GM23338 (cell line): ENCODE measurements around the gene TAF10. TPM values are rescaled to one million over a fixed set of nuclear protein-coding genes. Genes with fewer than 3 reads are reported as not detected.

Source experiments
- ATAC-seq: fragments of 200-7000 bp; cut with Tn5 transposase; 3 replicates; pipeline ENCODE4 v1.9.1; 2020
- DNase-seq: peaks from one replicate; pipeline ENCODE4 v3.0.0-alpha.2; 2015; ENCODE audit warnings: low spot score
- H2AFZ ChIP-seq: fragments of 200-600 bp; sonication (generic); 2 replicates; pipeline ENCODE4 v1.8.0; 2016; ENCODE audit warnings: antibody characterized with exemption, mild to moderate bottlenecking, moderate library complexity
- H3F3A ChIP-seq: fragments of 200-600 bp; sonication (generic); replicated peaks from 2 replicates; pipeline ENCODE4 v1.8.0; 2017; ENCODE audit warnings: antibody characterized with exemption, mixed run types, low read depth
- H3K27ac ChIP-seq: fragments of 200-600 bp; sonication (generic); 2 replicates; pipeline ENCODE4 v1.6.1; 2016; ENCODE audit warnings: low read depth
- H3K27me3 ChIP-seq: fragments of 200-600 bp; sonication (generic); 2 replicates; pipeline ENCODE4 v1.8.0; 2016; ENCODE audit warnings: mild to moderate bottlenecking, mixed run types, moderate library complexity; ENCODE audit not compliant: insufficient read depth
- H3K36me3 ChIP-seq: fragments of 200-600 bp; sonication (generic); 2 replicates; pipeline ENCODE4 v1.8.0; 2016; ENCODE audit warnings: mild to moderate bottlenecking; ENCODE audit not compliant: insufficient read depth
- H3K4me1 ChIP-seq: fragments of 200-600 bp; sonication (generic); 2 replicates; pipeline ENCODE4 v1.8.0; 2016; ENCODE audit warnings: mild to moderate bottlenecking, moderate library complexity; ENCODE audit not compliant: insufficient read depth
- H3K4me2 ChIP-seq: fragments of 200-600 bp; sonication (generic); 2 replicates; pipeline ENCODE4 v1.7.1; 2017; ENCODE audit warnings: mixed run types
- H3K4me3 ChIP-seq: fragments of 200-600 bp; sonication (generic); 2 replicates; pipeline ENCODE4 v1.6.1; 2016; ENCODE audit warnings: mixed run types
- H3K79me2 ChIP-seq: fragments of 200-600 bp; sonication (generic); replicated peaks from 2 replicates; pipeline ENCODE4 v1.8.0; 2017; ENCODE audit warnings: mild to moderate bottlenecking; ENCODE audit not compliant: insufficient read depth
- H3K9me2 ChIP-seq: fragments of 200-600 bp; sonication (generic); 2 replicates; pipeline ENCODE4 v1.8.0; 2017; ENCODE audit not compliant: insufficient read depth
- H4K20me1 ChIP-seq: fragments of 200-600 bp; sonication (generic); replicated peaks from 2 replicates; pipeline ENCODE4 v1.8.0; 2017; ENCODE audit warnings: mild to moderate bottlenecking; ENCODE audit not compliant: insufficient read depth
- H3K27ac Mint-ChIP-seq: 2 replicates; pipeline ENCODE4 v1.8.0; 2020; ENCODE audit warnings: inconsistent platforms, mild to moderate bottlenecking, moderate library complexity, mixed read lengths
- H3K27me3 Mint-ChIP-seq: 3 replicates; pipeline ENCODE4 v1.8.0; 2022; ENCODE audit warnings: low read depth, mild to moderate bottlenecking, moderate library complexity, mixed read lengths, inconsistent platforms; ENCODE audit not compliant: insufficient read depth, poor library complexity
- H3K36me3 Mint-ChIP-seq: 3 replicates; pipeline ENCODE4 v1.8.0; 2021; ENCODE audit warnings: low read depth, mild to moderate bottlenecking, inconsistent platforms, moderate library complexity, mixed read lengths
- H3K4me1 Mint-ChIP-seq: 3 replicates; pipeline ENCODE4 v1.8.0; 2020; ENCODE audit warnings: mild to moderate bottlenecking, inconsistent platforms, mixed read lengths
- H3K4me3 Mint-ChIP-seq: 3 replicates; pipeline ENCODE4 v1.8.0; 2021; ENCODE audit warnings: moderate library complexity, mild to moderate bottlenecking, inconsistent platforms, mixed read lengths
- H3K9me3 Mint-ChIP-seq: 3 replicates; pipeline ENCODE4 v1.8.0; 2020; ENCODE audit warnings: moderate library complexity, mild to moderate bottlenecking, inconsistent platforms, mixed read lengths
- CREB1 ChIP-seq: fragments of 250-450 bp; sonication (Bioruptor Pico); IDR thresholded peaks from 2 replicates; pipeline ENCODE4 v1.5.0; 2020; ENCODE audit warnings: low read depth, mild to moderate bottlenecking, moderate library complexity
- EZH2 ChIP-seq: fragments of 200-600 bp; sonication (generic); IDR thresholded peaks from one replicate; pipeline ENCODE4 v1.8.0; 2017; ENCODE audit warnings: antibody characterized with exemption, mild to moderate bottlenecking, low read depth; ENCODE audit not compliant: unreplicated experiment
- EZH2phosphoT487 ChIP-seq: fragments of 200-600 bp; sonication (generic); IDR thresholded peaks from one replicate; pipeline ENCODE4 v1.8.1; 2018; ENCODE audit warnings: antibody characterized with exemption; ENCODE audit not compliant: unreplicated experiment
- JUNB ChIP-seq: IDR thresholded peaks from one replicate; pipeline ENCODE4 v1.6.1; 2016; ENCODE audit warnings: antibody characterized with exemption; ENCODE audit not compliant: unreplicated experiment
- NANOG ChIP-seq: IDR thresholded peaks from 2 replicates; pipeline ENCODE4 v1.6.1; 2016; ENCODE audit warnings: antibody characterized with exemption, borderline replicate concordance
- POLR2AphosphoS5 ChIP-seq: IDR thresholded peaks from 2 replicates; pipeline ENCODE4 v1.6.1; 2016; ENCODE audit warnings: antibody characterized with exemption, low read depth
- STAT1 ChIP-seq: IDR thresholded peaks from one replicate; pipeline ENCODE4 v1.6.1; 2016; ENCODE audit warnings: antibody characterized with exemption; ENCODE audit not compliant: unreplicated experiment
- ZNF114 ChIP-seq: fragments of 250-450 bp; sonication (Bioruptor Pico); IDR thresholded peaks from 2 replicates; pipeline ENCODE4 v1.5.0; 2020; ENCODE audit warnings: mild to moderate bottlenecking, moderate library complexity
- ZNF331 ChIP-seq: fragments of 250-450 bp; sonication (Bioruptor Pico); IDR thresholded peaks from 2 replicates; pipeline ENCODE4 v1.5.0; 2020; ENCODE audit warnings: low read depth, mild to moderate bottlenecking, moderate library complexity
- polyA plus RNA-seq: library from polyadenylated mRNA; unstranded; fragments of >200 nt; fragmentation: Nextera tagmentation; extraction: Ambion mirVana; gene quantifications from 2 replicates; pipeline ENCODE4 v1.2.1, GENCODE V29; 2016
- total RNA-seq: library from RNA; depleted of rRNA; stranded (reverse); fragments of >200 nt; shearing (Covaris generic); gene quantifications from 2 replicates; pipeline ENCODE4 v1.2.3, GENCODE V29; 2014
- TF ChIP-seq, protein P1 (sequence below), 2 experiments: fragments of 200-600 bp in 1 of 2; sonication (generic) in 1 of 2; conservative IDR thresholded peaks; 2 replicates each; pipeline versions ENCODE4 v1.5.1 to v1.6.1; 2016 to 2017; ENCODE audit warnings: antibody characterized with exemption in 2 of 2, low read depth in 2 of 2, mild to moderate bottlenecking in 2 of 2, moderate library complexity in 1 of 2
- TF ChIP-seq, protein P2 (sequence below): IDR thresholded peaks from one replicate; pipeline ENCODE4 v1.6.1; 2018; ENCODE audit warnings: antibody characterized with exemption; ENCODE audit not compliant: unreplicated experiment
- TF ChIP-seq, protein P3 (sequence below): fragments of 250-450 bp; sonication (Bioruptor Pico); IDR thresholded peaks from 2 replicates; pipeline ENCODE4 v1.5.0; 2020; ENCODE audit warnings: mild to moderate bottlenecking, moderate library complexity
- TF ChIP-seq, protein P4 (sequence below): IDR thresholded peaks from 2 replicates; pipeline ENCODE4 v1.6.1; 2016; ENCODE audit warnings: antibody characterized with exemption

Gene TAF10
- total and polyA plus RNA-seq, 2 experiments from 2014 or later, result 108 to 253 TPM

DNA sequence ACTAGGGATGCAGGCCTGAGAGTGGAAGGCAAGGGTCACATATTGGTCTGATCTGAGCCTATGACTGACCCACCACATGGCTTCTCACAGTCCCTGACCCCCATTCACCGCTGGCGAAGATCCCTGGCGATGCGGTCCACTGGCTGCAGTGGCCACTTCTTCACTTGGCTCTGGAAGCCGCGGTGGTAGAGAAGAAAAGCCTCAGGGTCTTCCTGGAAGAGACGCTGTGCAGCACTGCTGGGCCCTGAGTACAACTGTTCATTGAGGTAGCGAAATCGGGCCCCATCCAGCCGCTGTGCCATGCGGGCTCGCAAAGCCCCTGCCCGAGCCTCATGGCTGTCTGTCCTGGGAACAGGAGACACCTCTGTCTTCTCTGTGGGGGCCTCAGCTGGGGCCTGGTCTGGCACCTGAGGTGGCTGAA, 11.0 kb downstream of the TAF10 start:
- H3K4me1 Mint-ChIP-seq, result peaks cover 7% of the 10 kb centered on the region; the same call in 2 of the 3 replicates
- no peak overlapping the region for H3K4me3 ChIP-seq
- H3K79me2 ChIP-seq, result peaks cover 39% of the 10 kb centered on the region
- TF ChIP-seq, protein P1, sequence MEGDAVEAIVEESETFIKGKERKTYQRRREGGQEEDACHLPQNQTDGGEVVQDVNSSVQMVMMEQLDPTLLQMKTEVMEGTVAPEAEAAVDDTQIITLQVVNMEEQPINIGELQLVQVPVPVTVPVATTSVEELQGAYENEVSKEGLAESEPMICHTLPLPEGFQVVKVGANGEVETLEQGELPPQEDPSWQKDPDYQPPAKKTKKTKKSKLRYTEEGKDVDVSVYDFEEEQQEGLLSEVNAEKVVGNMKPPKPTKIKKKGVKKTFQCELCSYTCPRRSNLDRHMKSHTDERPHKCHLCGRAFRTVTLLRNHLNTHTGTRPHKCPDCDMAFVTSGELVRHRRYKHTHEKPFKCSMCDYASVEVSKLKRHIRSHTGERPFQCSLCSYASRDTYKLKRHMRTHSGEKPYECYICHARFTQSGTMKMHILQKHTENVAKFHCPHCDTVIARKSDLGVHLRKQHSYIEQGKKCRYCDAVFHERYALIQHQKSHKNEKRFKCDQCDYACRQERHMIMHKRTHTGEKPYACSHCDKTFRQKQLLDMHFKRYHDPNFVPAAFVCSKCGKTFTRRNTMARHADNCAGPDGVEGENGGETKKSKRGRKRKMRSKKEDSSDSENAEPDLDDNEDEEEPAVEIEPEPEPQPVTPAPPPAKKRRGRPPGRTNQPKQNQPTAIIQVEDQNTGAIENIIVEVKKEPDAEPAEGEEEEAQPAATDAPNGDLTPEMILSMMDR (conservative IDR thresholded peaks at IDR 0.05; ENCODE audit: low read depth in 2 of 2), result no peak
- TF ChIP-seq CREB1 (CRISPR knock-in tag) (no peak), ZNF114 (CRISPR knock-in tag) (no peak), EZH2 (no peak), STAT1 (no peak), NANOG (no peak), ZNF331 (no peak), POLR2AphosphoS5 (no peak), JUNB (no peak), EZH2phosphoT487 (no peak)
- TF ChIP-seq, protein P2, sequence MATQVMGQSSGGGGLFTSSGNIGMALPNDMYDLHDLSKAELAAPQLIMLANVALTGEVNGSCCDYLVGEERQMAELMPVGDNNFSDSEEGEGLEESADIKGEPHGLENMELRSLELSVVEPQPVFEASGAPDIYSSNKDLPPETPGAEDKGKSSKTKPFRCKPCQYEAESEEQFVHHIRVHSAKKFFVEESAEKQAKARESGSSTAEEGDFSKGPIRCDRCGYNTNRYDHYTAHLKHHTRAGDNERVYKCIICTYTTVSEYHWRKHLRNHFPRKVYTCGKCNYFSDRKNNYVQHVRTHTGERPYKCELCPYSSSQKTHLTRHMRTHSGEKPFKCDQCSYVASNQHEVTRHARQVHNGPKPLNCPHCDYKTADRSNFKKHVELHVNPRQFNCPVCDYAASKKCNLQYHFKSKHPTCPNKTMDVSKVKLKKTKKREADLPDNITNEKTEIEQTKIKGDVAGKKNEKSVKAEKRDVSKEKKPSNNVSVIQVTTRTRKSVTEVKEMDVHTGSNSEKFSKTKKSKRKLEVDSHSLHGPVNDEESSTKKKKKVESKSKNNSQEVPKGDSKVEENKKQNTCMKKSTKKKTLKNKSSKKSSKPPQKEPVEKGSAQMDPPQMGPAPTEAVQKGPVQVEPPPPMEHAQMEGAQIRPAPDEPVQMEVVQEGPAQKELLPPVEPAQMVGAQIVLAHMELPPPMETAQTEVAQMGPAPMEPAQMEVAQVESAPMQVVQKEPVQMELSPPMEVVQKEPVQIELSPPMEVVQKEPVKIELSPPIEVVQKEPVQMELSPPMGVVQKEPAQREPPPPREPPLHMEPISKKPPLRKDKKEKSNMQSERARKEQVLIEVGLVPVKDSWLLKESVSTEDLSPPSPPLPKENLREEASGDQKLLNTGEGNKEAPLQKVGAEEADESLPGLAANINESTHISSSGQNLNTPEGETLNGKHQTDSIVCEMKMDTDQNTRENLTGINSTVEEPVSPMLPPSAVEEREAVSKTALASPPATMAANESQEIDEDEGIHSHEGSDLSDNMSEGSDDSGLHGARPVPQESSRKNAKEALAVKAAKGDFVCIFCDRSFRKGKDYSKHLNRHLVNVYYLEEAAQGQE, result no peak
- TF ChIP-seq, protein P3, sequence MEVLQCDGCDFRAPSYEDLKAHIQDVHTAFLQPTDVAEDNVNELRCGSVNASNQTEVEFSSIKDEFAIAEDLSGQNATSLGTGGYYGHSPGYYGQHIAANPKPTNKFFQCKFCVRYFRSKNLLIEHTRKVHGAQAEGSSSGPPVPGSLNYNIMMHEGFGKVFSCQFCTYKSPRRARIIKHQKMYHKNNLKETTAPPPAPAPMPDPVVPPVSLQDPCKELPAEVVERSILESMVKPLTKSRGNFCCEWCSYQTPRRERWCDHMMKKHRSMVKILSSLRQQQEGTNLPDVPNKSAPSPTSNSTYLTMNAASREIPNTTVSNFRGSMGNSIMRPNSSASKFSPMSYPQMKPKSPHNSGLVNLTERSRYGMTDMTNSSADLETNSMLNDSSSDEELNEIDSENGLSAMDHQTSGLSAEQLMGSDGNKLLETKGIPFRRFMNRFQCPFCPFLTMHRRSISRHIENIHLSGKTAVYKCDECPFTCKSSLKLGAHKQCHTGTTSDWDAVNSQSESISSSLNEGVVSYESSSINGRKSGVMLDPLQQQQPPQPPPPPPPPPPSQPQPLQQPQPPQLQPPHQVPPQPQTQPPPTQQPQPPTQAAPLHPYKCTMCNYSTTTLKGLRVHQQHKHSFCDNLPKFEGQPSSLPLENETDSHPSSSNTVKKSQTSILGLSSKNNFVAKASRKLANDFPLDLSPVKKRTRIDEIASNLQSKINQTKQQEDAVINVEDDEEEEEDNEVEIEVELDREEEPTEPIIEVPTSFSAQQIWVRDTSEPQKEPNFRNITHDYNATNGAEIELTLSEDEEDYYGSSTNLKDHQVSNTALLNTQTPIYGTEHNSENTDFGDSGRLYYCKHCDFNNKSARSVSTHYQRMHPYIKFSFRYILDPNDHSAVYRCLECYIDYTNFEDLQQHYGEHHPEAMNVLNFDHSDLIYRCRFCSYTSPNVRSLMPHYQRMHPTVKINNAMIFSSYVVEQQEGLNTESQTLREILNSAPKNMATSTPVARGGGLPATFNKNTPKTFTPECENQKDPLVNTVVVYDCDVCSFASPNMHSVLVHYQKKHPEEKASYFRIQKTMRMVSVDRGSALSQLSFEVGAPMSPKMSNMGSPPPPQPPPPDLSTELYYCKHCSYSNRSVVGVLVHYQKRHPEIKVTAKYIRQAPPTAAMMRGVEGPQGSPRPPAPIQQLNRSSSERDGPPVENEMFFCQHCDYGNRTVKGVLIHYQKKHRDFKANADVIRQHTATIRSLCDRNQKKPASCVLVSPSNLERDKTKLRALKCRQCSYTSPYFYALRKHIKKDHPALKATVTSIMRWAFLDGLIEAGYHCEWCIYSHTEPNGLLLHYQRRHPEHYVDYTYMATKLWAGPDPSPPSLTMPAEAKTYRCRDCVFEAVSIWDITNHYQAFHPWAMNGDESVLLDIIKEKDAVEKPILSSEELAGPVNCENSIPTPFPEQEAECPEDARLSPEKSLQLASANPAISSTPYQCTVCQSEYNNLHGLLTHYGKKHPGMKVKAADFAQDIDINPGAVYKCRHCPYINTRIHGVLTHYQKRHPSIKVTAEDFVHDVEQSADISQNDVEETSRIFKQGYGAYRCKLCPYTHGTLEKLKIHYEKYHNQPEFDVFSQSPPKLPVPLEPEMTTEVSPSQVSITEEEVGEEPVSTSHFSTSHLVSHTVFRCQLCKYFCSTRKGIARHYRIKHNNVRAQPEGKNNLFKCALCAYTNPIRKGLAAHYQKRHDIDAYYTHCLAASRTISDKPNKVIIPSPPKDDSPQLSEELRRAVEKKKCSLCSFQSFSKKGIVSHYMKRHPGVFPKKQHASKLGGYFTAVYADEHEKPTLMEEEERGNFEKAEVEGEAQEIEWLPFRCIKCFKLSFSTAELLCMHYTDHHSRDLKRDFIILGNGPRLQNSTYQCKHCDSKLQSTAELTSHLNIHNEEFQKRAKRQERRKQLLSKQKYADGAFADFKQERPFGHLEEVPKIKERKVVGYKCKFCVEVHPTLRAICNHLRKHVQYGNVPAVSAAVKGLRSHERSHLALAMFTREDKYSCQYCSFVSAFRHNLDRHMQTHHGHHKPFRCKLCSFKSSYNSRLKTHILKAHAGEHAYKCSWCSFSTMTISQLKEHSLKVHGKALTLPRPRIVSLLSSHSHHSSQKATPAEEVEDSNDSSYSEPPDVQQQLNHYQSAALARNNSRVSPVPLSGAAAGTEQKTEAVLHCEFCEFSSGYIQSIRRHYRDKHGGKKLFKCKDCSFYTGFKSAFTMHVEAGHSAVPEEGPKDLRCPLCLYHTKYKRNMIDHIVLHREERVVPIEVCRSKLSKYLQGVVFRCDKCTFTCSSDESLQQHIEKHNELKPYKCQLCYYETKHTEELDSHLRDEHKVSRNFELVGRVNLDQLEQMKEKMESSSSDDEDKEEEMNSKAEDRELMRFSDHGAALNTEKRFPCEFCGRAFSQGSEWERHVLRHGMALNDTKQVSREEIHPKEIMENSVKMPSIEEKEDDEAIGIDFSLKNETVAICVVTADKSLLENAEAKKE (CRISPR knock-in tag), result no peak
- TF ChIP-seq, protein P4, sequence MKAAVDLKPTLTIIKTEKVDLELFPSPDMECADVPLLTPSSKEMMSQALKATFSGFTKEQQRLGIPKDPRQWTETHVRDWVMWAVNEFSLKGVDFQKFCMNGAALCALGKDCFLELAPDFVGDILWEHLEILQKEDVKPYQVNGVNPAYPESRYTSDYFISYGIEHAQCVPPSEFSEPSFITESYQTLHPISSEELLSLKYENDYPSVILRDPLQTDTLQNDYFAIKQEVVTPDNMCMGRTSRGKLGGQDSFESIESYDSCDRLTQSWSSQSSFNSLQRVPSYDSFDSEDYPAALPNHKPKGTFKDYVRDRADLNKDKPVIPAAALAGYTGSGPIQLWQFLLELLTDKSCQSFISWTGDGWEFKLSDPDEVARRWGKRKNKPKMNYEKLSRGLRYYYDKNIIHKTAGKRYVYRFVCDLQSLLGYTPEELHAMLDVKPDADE, result no peak
- H3K4me1 ChIP-seq, result peaks cover 9% of the 10 kb centered on the region
- no peaks in the 10 kb centered on the region for H3K9me3 Mint-ChIP-seq
- no peaks in the 10 kb centered on the region for H3K27me3 ChIP-seq
- no peak overlapping the region for H3K4me2 ChIP-seq
- H3K36me3 Mint-ChIP-seq, result peaks cover 19% of the 10 kb centered on the region
- DNase-seq, result no peak
- no peak overlapping the region for H3K27ac ChIP-seq
- H3K9me2 ChIP-seq, result no peaks in the 10 kb centered on the region
- H2AFZ ChIP-seq, result no peak overlapping the region
- H3K27me3 Mint-ChIP-seq, result no peaks in the 10 kb centered on the region
- peaks cover 6% of the 10 kb centered on the region; the same call in 1 of the 2 replicates for H3K36me3 ChIP-seq
- H3F3A ChIP-seq, result peaks cover 6% of the 10 kb centered on the region; the same call in 1 of the 2 replicates
- no peak overlapping the region for H3K4me3 Mint-ChIP-seq
- no peaks in the 10 kb centered on the region; the same call in 1 of the 2 replicates for H4K20me1 ChIP-seq
- ATAC-seq, result no peak
- no peak overlapping the region for H3K27ac Mint-ChIP-seq
